Liver (tissue), 3 donors: ENCODE data around the gene HOXC10.

Source experiments
- CTCF ChIP-seq: fragments of 150-350 bp; IDR thresholded peaks from 2 replicates; pipeline ENCODE4 v1.5.1; 2017; ENCODE audit warnings: improper control_type of control experiment, low read depth, low read length; ENCODE audit not compliant: missing input control
- EGR1 ChIP-seq, 2 donors: IDR thresholded peaks; 2 replicates each; pipeline ENCODE4 v1.6.1; 2016 to 2018; ENCODE audit warnings: antibody characterized with exemption in 2 of 2, low read depth in 2 of 2
- FOXA1 ChIP-seq: IDR thresholded peaks from 2 replicates; pipeline ENCODE4 v1.6.1; 2016; ENCODE audit warnings: antibody characterized with exemption
- HNF4A ChIP-seq, 2 donors: conservative IDR thresholded peaks; 2 replicates each; pipeline ENCODE4 v1.6.1; 2016; ENCODE audit warnings: antibody characterized with exemption in 2 of 2, mild to moderate bottlenecking in 2 of 2
- MAX ChIP-seq: IDR thresholded peaks from 2 replicates; pipeline ENCODE4 v1.6.1; 2016; ENCODE audit warnings: antibody characterized with exemption
- NR2F2 ChIP-seq: IDR thresholded peaks from 2 replicates; pipeline ENCODE4 v1.6.1; 2016; ENCODE audit warnings: antibody characterized with exemption
- RAD21 ChIP-seq, 2 donors: IDR thresholded peaks; 2 replicates each; pipeline ENCODE4 v1.6.1; 2016; ENCODE audit warnings: antibody characterized with exemption in 2 of 2, mild to moderate bottlenecking in 2 of 2
- RXRA ChIP-seq, 2 donors: IDR thresholded peaks; 2 replicates each; pipeline ENCODE4 v1.6.1; 2017 to 2018; ENCODE audit warnings: antibody characterized with exemption in 2 of 2, mild to moderate bottlenecking in 1 of 2
- SP1 ChIP-seq: IDR thresholded peaks from 2 replicates; pipeline ENCODE4 v1.6.1; 2018; ENCODE audit warnings: antibody characterized with exemption, mild to moderate bottlenecking
- TAF1 ChIP-seq: conservative IDR thresholded peaks from 2 replicates; pipeline ENCODE4 v1.6.1; 2016; ENCODE audit warnings: antibody characterized with exemption, mild to moderate bottlenecking
- YY1 ChIP-seq: IDR thresholded peaks from 2 replicates; pipeline ENCODE4 v1.6.1; 2016; ENCODE audit warnings: antibody characterized with exemption, mild to moderate bottlenecking
- ZBTB33 ChIP-seq: IDR thresholded peaks from 2 replicates; pipeline ENCODE4 v1.6.1; 2016; ENCODE audit warnings: antibody characterized with exemption
- donor health status: healthy.
- donor health status: healthy.

- TF ChIP-seq CTCF: no peak
- TF ChIP-seq YY1: no peak
- TF ChIP-seq RAD21 (IDR thresholded peaks at IDR 0.05): no peak
- TF ChIP-seq ZBTB33: no peak
- no peak for TF ChIP-seq FOXA1
- no peak for TF ChIP-seq NR2F2
- no peak for TF ChIP-seq TAF1
- no peak for TF ChIP-seq RXRA (IDR thresholded peaks at IDR 0.05)
- no peak for TF ChIP-seq SP1
- no peak for TF ChIP-seq MAX
- no peak for TF ChIP-seq EGR1 (IDR thresholded peaks at IDR 0.05; ENCODE audit: low read depth in 2 of 2)
- no peak for TF ChIP-seq HNF4A (conservative IDR thresholded peaks at IDR 0.05)
Measured at GRCh38 chr12:53999559-54000115, 14.7 kb downstream of the HOXC10 start.
